Measurements from ENCODE around the gene CTSH. TPM values are rescaled to one million over a fixed set of nuclear protein-coding genes. Genes with fewer than 3 reads are reported as not detected.
"Not testable (repeated sequence)": the region's sequence is repeated elsewhere in the genome, so short reads cannot be mapped to it uniquely, and the experiment has no call there.

Gene CTSH
- total RNA-seq, 2 donors from 2014 or later = 257 to 415 TPM

DNA sequence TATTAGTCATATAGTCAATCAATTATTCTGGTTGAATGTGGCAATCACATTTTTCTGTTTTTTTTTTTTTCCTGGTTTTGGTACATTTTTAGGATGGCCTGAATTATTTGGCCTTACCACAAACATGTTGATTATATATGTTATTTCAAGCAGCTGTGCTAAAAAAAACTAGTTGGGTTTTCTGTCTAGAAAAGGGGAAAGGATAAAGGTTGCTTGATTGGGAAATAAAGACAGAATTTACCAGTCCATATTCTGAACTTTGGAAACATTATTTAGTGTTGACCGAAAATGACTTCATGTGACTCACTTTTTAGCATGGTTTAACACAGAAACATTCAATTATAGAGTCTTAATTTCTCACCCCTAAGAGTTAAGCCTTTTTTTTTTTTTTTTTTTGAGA, 64.0 kb downstream of the CTSH start:
- Histone ChIP-seq H3K27me3 (replicated peaks; ENCODE audit: insufficient read depth) (no peaks in the 10 kb centered on the region), H3K27ac (no peak overlapping the region), H3K4me3 (no peak overlapping the region), H3K9me3 (no peaks in the 10 kb centered on the region), H3K36me3 (no peaks in the 10 kb centered on the region), H3K4me1 (replicated peaks) (peaks cover 2% of the 10 kb centered on the region)
- TF ChIP-seq POLR2AphosphoS5 (IDR thresholded peaks at IDR 0.05) (no peak), CTCF (IDR thresholded peaks at IDR 0.05) (no peak), POLR2A (IDR thresholded peaks at IDR 0.05) (no peak)
- 94% methylated on average over 1 of the region's 1 CpG for WGBS
- no peak for DNase-seq (ENCODE audit: low spot score)
- intact Hi-C loops (cut with DNase I) = no loop called here

- intact Hi-C loops (cut with DNase I) = no loop called here
- no peak for TF ChIP-seq CTCF (IDR thresholded peaks at IDR 0.05)
- TF ChIP-seq POLR2A (IDR thresholded peaks at IDR 0.05) = no peak
- TF ChIP-seq POLR2AphosphoS5 (IDR thresholded peaks at IDR 0.05) = no peak
- no peak for DNase-seq (ENCODE audit: low spot score)
- Histone ChIP-seq H3K4me1 (replicated peaks) (peaks cover 8% of the 10 kb centered on the region), H3K36me3 (no peaks in the 10 kb centered on the region), H3K27me3 (replicated peaks; ENCODE audit: insufficient read depth) (no peaks in the 10 kb centered on the region), H3K27ac (no peak overlapping the region), H3K9me3 (no peaks in the 10 kb centered on the region), H3K4me3 (no peak overlapping the region)
Measured at GRCh38 chr15:78880242-78880533, 64.7 kb downstream of the CTSH start.

- Histone ChIP-seq H3K36me3 (no peaks in the 10 kb centered on the region), H3K4me3 (no peak overlapping the region), H3K27ac (no peak overlapping the region), H3K9me3 (no peaks in the 10 kb centered on the region), H3K27me3 (replicated peaks; ENCODE audit: insufficient read depth) (no peaks in the 10 kb centered on the region), H3K4me1 (replicated peaks) (peaks cover 10% of the 10 kb centered on the region)
- 15% methylated on average over 6 of the region's 6 CpGs for WGBS
- TF ChIP-seq POLR2AphosphoS5 (IDR thresholded peaks at IDR 0.05) = no peak
- TF ChIP-seq POLR2A (IDR thresholded peaks at IDR 0.05) = no peak
- TF ChIP-seq CTCF (IDR thresholded peaks at IDR 0.05) = no peak
- no peak for DNase-seq (ENCODE audit: low spot score)
- intact Hi-C loops (cut with DNase I) = no loop called here
Measured at GRCh38 chr15:78879517-78880241, 65.2 kb downstream of the CTSH start.

- TF ChIP-seq CTCF (IDR thresholded peaks at IDR 0.05) (no peak), POLR2AphosphoS5 (IDR thresholded peaks at IDR 0.05) (no peak), POLR2A (IDR thresholded peaks at IDR 0.05) (no peak)
- H3K4me1 ChIP-seq (replicated peaks) = peaks cover 10% of the 10 kb centered on the region
- no peaks in the 10 kb centered on the region for H3K9me3 ChIP-seq
- no peaks in the 10 kb centered on the region for H3K27me3 ChIP-seq (replicated peaks; ENCODE audit: insufficient read depth)
- DNase-seq (ENCODE audit: low spot score) = no peak
- no peaks in the 10 kb centered on the region for H3K36me3 ChIP-seq
- WGBS = 8% methylated on average over 1 of the region's 1 CpG
- intact Hi-C loops (cut with DNase I) = no loop called here
- H3K27ac ChIP-seq = no peak overlapping the region
- no peak overlapping the region for H3K4me3 ChIP-seq
Measured at GRCh38 chr15:78878356-78878755, 66.5 kb downstream of the CTSH start.

- intact Hi-C loops (cut with DNase I); H3K9me3 ChIP-seq; H3K27ac ChIP-seq; H3K27me3 ChIP-seq (replicated peaks; ENCODE audit: insufficient read depth); H3K36me3 ChIP-seq; H3K4me3 ChIP-seq; DNase-seq (ENCODE audit: low spot score); H3K4me1 ChIP-seq (replicated peaks): not testable (repeated sequence)
- 79% methylated on average over 14 of the region's 14 CpGs for WGBS
Measured at GRCh38 chr15:78876954-78877353, 67.9 kb downstream of the CTSH start.

Measured in prostate gland (tissue), 2 donors.